Activated naive CD8-positive, alpha-beta T cell treated with anti-CD3 and anti-CD28 coated beads, Interleukin-2, amount 50 U/mL, for 16 hours (primary cell): ENCODE measurements around the gene CDC42BPA.
"Not testable (repeated sequence)": the region's sequence is repeated elsewhere in the genome, so short reads cannot be mapped to it uniquely, and the experiment has no call there.

ENCODE experiments used
- DNase-seq: peaks from one replicate; pipeline ENCODE4 v3.0.0-alpha.2; 2020; ENCODE audit warnings: low read depth, low spot score

The CDC42BPA gene

GRCh38 chr1:227308367-227309336 is 9.6 kb downstream of the CDC42BPA start:
- no peak for DNase-seq

DNA sequence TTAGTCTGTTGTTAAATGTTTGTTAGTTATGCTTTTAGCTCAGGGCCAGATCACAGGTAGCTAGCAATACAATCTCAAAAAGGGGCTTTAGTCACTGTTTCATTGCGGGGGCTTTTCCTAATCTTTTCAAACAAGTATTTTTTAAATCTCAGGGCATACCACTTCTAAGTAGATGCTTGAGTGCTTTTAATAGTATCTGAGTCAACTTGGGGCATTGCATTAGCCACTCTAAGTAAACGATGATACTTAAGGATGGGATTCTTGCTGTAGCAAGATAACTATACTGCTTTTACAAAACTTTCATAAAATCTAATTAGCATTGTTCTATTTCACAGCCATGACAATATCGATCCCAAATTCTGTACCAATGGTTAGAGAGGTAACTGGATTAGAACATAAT is 11.6 kb downstream of the CDC42BPA start:
- no peak for DNase-seq

- DNase-seq = no peak
Measured at GRCh38 chr1:227305894-227306626, 12.2 kb downstream of the CDC42BPA start.

DNA sequence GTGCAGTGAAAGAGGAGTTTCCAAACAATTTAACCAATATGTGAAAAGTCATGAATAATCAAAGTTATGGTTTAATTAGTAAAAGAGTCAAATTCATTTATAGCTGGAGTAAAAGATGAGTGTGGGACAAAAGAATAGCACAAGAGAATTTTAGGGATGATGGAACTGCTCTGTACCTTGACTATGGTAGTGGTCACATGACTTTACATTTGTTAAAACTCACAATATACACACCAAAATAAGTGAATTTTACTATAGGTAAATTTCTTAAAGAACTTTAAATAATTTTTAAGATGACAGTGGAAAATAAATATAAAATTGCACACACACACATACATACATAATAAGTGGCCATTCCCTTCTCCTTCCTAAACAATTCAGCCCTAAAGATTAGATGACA is 13.6 kb downstream of the CDC42BPA start:
- DNase-seq = no peak

DNA sequence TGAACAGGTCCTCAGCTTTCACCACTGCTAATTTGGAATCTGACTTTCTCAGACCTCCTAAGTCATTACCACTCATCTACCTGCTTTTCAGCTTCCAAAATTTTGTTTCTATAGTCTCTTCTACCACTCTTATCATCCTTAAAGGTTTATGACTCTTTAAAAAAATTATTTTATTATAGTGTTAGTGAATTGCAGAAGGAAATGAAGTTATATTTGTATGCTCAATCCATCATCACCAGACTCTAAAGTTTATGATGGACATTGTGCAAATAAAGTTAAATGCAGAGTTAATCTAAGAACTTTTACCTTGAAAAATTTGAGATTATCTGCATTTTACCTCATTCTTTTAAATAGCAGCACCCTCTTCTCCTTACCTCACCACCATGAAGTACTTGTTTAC is 14.6 kb downstream of the CDC42BPA start:
- no peak for DNase-seq

DNA sequence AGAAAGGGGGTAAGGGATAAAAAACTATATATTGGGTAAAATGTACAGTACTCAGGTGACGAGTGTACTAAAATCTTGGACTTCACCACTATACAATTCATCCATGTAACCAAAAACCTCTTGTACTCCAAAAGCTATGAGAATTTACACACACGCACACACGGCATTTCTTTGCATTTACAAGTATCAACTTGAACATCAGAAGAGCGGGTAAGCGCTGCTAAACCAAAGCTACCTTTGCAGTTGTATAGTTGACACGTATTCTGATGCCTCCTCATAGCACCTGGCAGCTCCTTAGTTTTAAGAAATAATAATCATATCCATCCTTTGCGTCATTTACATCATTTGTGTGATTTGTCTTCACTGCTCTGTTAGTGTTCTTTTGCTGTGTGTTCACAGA is 17.6 kb downstream of the CDC42BPA start:
- DNase-seq = no peak

DNA sequence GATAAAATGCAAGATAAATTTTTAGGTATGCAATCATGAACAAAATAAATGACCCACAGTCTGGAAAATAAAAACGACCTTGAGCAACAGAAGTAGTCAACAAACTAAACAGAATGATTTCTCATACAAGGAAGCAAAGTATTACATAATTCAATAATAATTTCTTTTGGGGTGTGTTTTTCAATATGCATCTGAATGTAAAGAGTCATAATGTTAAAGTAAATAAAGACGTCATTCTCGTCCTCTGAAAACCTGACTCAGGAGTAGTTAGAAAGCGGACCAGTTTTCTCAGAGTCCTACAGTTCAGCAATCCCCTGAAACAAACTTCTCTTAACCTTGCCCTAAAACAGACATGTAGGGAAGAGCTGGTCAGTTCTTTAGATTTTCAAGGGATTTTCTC is 18.6 kb downstream of the CDC42BPA start:
- DNase-seq = no peak

- no peak for DNase-seq
Measured at GRCh38 chr1:227299241-227299627, 19.1 kb downstream of the CDC42BPA start.

- DNase-seq = no peak
Measured at GRCh38 chr1:227298512-227299240, 19.6 kb downstream of the CDC42BPA start.

DNA sequence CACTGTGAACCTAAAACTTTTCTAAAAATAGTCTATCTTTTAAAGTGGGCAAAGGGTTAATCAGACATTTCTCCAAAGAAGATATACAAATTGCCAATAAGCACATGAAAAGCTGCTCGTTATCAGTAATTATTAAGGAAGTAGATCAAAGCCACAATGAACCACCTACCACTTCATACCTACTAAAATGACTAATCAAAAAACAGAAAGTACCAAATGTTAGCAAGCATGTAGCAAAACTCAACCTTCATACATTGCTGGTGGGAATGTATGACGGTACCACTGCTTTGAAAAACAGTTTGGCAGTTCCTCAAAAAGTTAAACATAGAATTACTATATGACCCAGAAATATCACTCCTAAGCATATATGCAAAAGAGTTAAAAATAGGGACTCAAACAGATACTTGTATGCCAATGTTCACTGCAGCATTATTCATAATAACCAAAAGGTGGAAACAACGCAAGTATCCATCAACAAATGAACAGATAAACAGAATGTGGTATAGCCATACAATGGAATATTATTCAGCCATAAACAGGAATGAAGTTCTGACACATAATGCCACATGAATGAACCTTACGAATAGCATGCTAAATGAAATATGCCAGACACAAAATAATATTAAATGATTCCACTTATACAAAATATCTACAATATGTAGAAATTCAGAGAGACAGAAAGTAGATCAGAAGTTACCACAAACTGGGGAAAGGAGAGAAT is 21.1 kb downstream of the CDC42BPA start:
- DNase-seq = no peak

- DNase-seq = no peak
Measured at GRCh38 chr1:227295609-227296008, 22.7 kb downstream of the CDC42BPA start.

DNA sequence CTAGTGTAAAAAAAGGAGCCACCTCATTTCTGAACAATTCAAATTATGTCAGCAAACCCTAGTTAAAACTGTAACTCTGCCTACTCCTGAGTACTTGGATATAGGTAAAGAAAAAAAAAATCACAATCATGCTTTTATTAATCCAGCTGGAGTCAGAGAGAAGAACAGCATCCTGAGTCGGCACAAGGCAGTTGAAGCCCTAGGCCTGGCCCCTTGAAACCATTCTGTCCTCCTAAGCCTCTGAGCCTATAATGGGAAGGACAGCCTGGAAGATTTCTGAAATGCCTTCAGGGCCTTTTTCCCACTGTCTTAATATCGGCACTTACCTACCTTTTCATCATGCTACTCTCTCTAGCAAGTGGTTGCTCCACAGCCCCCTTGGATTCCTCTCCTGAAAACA is 32.5 kb downstream of the CDC42BPA start:
- DNase-seq = no peak

DNA sequence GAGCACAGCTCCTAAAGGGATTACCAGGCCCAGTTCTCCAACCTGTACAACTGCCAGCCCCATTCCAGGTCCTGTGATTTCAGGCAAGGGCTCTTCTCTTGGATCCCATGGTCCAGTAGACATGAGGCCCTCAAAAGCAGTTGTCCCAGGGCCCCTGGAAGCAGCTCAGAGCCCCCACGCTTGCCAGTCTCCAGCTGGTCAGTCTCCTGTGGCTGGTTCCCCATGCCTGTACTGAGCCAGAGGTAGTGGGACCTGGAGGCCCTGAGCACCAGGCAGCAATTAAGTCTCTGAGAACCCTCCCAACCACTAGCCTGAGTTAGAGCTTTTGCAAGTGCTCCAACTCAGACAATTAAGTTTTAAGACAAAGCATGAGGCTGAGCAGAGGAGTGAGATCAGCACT is 36.9 kb downstream of the CDC42BPA start:
- DNase-seq = no peak

GRCh38 chr1:227280836-227281235 is 37.5 kb downstream of the CDC42BPA start:
- no peak for DNase-seq

GRCh38 chr1:227276156-227276693 is 42.1 kb downstream of the CDC42BPA start:
- DNase-seq = not testable (repeated sequence)

GRCh38 chr1:227273557-227273956 is 44.7 kb downstream of the CDC42BPA start:
- no peak for DNase-seq

- no peak for DNase-seq
Measured at GRCh38 chr1:227272428-227272827, 45.9 kb downstream of the CDC42BPA start.

GRCh38 chr1:227270554-227270953 is 47.7 kb downstream of the CDC42BPA start:
- DNase-seq = no peak

DNA sequence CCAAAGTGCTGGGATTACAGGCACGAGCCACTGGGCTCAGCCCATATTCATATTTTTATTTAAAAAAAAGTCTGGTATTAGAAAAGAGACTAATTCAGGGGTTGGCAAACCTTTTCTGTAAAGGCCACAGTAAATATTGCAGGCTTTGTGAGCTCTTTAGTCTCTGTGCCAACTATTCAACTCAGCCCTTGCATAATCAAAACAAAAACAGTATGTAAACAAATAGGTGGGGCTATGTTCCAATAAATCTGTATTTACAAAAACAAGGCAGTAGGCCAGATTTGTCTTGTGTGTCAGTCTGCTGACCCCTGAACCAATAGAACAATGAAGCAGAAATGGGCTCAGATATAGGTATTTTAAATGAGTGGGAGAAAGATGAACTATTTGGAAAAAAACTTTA is 49.3 kb downstream of the CDC42BPA start:
- no peak for DNase-seq

GRCh38 chr1:227265891-227266290 is 52.4 kb downstream of the CDC42BPA start:
- no peak for DNase-seq

DNA sequence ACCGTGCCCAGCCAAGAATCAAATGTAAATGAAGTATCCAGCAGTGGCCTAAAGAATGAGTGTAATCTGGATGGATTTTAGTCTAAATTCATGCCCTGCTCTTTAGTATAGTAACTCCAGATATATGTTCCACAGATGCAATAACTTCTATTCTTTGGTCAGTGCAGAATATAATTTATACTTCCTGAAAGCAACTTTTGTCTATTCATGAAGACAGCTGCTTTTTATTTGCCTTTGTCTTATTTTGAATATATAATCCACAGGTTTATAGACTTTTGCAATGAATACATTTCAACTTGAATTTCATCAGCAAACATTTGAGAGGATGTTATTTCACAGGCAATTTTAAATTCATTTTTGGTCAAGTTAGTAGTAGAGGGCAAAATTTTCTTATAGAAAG is 54.4 kb downstream of the CDC42BPA start:
- no peak for DNase-seq
